Smooth muscle cell (in vitro differentiated cells): ENCODE data around the gene PSMC3IP. TPM values are rescaled to one million over a fixed set of nuclear protein-coding genes. Genes with fewer than 3 reads are reported as not detected.
A peak's percentile ranks its signal among the peaks of the same experiment; 100 is the strongest.

Experiments
- DNase-seq: peaks from one replicate; lab custom pipeline; 2025; ENCODE audit not compliant: unreplicated experiment; lab: John Stamatoyannopoulos, UW
- H2AFZ ChIP-seq: fragments of 200-600 bp; sonication (generic); 2 replicates; pipeline ENCODE4 v1.6.0; 2016; ENCODE audit warnings: antibody characterized with exemption, low read depth, mild to moderate bottlenecking
- H3F3A ChIP-seq: fragments of 200-600 bp; sonication (generic); 2 replicates; pipeline ENCODE4 v1.6.0; 2017; ENCODE audit warnings: antibody characterized with exemption, low read depth
- H3K27ac ChIP-seq: fragments of 200-600 bp; sonication (generic); 2 replicates; pipeline ENCODE4 v1.5.1; 2016; ENCODE audit warnings: low read depth, mild to moderate bottlenecking
- H3K27me3 ChIP-seq: fragments of 200-600 bp; sonication (generic); 2 replicates; pipeline ENCODE4 v1.6.1; 2016; ENCODE audit warnings: low read depth, mild to moderate bottlenecking
- H3K36me3 ChIP-seq: fragments of 200-600 bp; sonication (generic); 2 replicates; pipeline ENCODE4 v1.5.1; 2016; ENCODE audit warnings: low read depth
- H3K4me1 ChIP-seq: fragments of 200-600 bp; sonication (generic); 2 replicates; pipeline ENCODE4 v1.5.1; 2016; ENCODE audit warnings: low read depth
- H3K4me2 ChIP-seq: fragments of 200-600 bp; sonication (generic); 2 replicates; pipeline ENCODE4 v1.6.0; 2016; ENCODE audit warnings: mild to moderate bottlenecking
- H3K4me3 ChIP-seq: fragments of 200-600 bp; sonication (generic); 2 replicates; pipeline ENCODE4 v1.5.1; 2016; ENCODE audit warnings: mild to moderate bottlenecking
- H3K79me2 ChIP-seq: fragments of 200-600 bp; sonication (generic); 2 replicates; pipeline ENCODE4 v1.6.0; 2016; ENCODE audit warnings: low read depth, mild to moderate bottlenecking
- H3K9ac ChIP-seq: fragments of 200-600 bp; sonication (generic); 2 replicates; pipeline ENCODE4 v1.6.0; 2016; ENCODE audit warnings: low read depth
- H3K9me3 ChIP-seq: fragments of 200-600 bp; sonication (generic); replicated peaks from 2 replicates; pipeline ENCODE4 v1.5.1; 2016; ENCODE audit warnings: low read depth
- H4K20me1 ChIP-seq: fragments of 200-600 bp; sonication (generic); 2 replicates; pipeline ENCODE4 v1.6.0; 2016; ENCODE audit warnings: low read depth
- WGBS: methylation state at CpG from one replicate; pipeline ENCODE4 v1.1.7; 2016; ENCODE audit warnings: low lambda C conversion rate; 5-methylcytosine and 5-hydroxymethylcytosine counted together
- polyA plus RNA-seq: library from polyadenylated mRNA; unstranded; fragments of >200 nt; fragmentation: Nextera tagmentation; extraction: Ambion mirVana; gene quantifications from 2 replicates; pipeline ENCODE4 v1.2.1, GENCODE V29; 2016
- total RNA-seq: library from RNA; depleted of rRNA; stranded (reverse); fragments of >200 nt; gene quantifications from 2 replicates; pipeline ENCODE4 v1.2.3, GENCODE V29; 2014
- TF ChIP-seq, protein P1 (sequence below): fragments of 200-600 bp; sonication (generic); IDR thresholded peaks from 2 replicates; pipeline ENCODE4 v1.5.1; 2017; ENCODE audit warnings: borderline replicate concordance, mild to moderate bottlenecking, antibody characterized with exemption; ENCODE audit not compliant: insufficient read depth, poor library complexity, severe bottlenecking

PSMC3IP gene
- total and polyA plus RNA-seq, 2 experiments from 2014 or later: 5.3 to 7.7 TPM

DNA sequence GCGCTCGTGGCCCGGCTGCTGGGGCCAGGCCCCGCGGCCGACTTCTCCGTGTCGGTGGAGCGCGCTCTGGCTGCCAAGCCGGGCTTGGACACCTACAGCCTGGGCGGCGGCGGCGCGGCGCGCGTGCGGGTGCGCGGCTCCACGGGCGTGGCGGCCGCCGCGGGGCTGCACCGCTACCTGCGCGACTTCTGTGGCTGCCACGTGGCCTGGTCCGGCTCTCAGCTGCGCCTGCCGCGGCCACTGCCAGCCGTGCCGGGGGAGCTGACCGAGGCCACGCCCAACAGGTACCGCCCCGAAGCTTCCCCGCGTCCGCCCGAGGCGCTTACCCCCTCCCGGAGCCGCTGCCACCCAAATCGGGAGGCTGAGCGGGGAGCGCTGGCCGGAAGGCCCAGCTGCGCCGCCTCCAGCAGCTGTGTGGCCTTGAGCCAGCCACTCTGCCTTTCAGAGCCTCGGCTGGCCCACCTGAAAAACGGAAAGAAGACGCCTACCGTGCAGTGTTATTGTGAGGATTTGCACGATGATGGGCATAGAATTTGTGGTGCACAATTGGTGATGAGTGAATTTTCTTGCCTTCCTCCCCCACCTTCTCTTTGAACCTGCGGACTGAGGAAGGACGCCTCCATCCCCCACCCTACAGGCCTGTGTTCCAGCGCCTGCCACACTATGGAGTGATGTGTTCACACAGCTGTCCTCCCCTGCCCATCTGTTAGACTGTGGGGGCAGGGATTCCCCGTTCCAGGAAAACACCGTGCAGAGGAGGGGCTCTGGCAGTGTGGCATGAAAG lies 41.0 kb downstream of the PSMC3IP start:
- Histone ChIP-seq H2AFZ (no peak overlapping the region), H3K4me2 (peak overlapping the region; percentile 85), H3K79me2 (peaks cover 5% of the 10 kb centered on the region), H3K27me3 (no peaks in the 10 kb centered on the region), H3K4me1 (no peaks in the 10 kb centered on the region), H4K20me1 (no peaks in the 10 kb centered on the region), H3K27ac (no peak overlapping the region), H3K9me3 (no peaks in the 10 kb centered on the region), H3K36me3 (no peaks in the 10 kb centered on the region), H3K9ac (peak overlapping the region; percentile 26), H3K4me3 (peak overlapping the region; percentile 65), H3F3A (peaks cover 2% of the 10 kb centered on the region)
- WGBS: 3% methylated on average over 53 of the region's 65 CpGs
- peak; percentile 72 for DNase-seq
- TF ChIP-seq, protein P1, sequence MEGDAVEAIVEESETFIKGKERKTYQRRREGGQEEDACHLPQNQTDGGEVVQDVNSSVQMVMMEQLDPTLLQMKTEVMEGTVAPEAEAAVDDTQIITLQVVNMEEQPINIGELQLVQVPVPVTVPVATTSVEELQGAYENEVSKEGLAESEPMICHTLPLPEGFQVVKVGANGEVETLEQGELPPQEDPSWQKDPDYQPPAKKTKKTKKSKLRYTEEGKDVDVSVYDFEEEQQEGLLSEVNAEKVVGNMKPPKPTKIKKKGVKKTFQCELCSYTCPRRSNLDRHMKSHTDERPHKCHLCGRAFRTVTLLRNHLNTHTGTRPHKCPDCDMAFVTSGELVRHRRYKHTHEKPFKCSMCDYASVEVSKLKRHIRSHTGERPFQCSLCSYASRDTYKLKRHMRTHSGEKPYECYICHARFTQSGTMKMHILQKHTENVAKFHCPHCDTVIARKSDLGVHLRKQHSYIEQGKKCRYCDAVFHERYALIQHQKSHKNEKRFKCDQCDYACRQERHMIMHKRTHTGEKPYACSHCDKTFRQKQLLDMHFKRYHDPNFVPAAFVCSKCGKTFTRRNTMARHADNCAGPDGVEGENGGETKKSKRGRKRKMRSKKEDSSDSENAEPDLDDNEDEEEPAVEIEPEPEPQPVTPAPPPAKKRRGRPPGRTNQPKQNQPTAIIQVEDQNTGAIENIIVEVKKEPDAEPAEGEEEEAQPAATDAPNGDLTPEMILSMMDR: no peak

DNA sequence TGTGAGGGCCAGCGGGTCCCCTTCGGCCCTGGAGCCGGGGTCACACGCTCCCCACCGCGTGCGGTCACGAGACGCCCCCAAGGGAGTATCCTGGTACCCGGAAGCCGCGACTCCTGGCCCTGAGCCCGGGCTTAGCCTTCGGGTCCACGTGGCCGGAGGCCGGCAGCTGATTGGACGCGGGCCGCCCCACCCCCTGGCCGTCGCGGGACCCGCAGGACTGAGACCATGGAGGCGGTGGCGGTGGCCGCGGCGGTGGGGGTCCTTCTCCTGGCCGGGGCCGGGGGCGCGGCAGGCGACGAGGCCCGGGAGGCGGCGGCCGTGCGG lies 41.5 kb downstream of the PSMC3IP start, which contains the start of gene NAGLU:
NAGLU (plus strand) TSS at position 194 of the 324 bp plus-strand sequence; CDS start at position 226, 32 bp downstream.
- H3K36me3 ChIP-seq: no peaks in the 10 kb centered on the region
- H3K27ac ChIP-seq: peak within 1 kb of the TSS; percentile 36
- H3K9ac ChIP-seq: peak within 1 kb of the TSS; percentile 26
- no peaks in the 10 kb centered on the region for H3K27me3 ChIP-seq
- WGBS: 2% methylated on average over 22 of the region's 40 CpGs
- H3K4me2 ChIP-seq: peak within 1 kb of the TSS; percentile 85
- H3K4me3 ChIP-seq: peak within 1 kb of the TSS; percentile 65
- no peaks in the 10 kb centered on the region for H4K20me1 ChIP-seq
- TF ChIP-seq, protein P1: no peak
- peaks cover 8% of the 10 kb centered on the region for H3F3A ChIP-seq
- DNase-seq: peak; percentile 73
- H3K79me2 ChIP-seq: peaks cover 5% of the 10 kb centered on the region
- H3K9me3 ChIP-seq: no peaks in the 10 kb centered on the region
- H3K4me1 ChIP-seq: no peaks in the 10 kb centered on the region
- H2AFZ ChIP-seq: peak within 1 kb of the TSS; percentile 69

DNA sequence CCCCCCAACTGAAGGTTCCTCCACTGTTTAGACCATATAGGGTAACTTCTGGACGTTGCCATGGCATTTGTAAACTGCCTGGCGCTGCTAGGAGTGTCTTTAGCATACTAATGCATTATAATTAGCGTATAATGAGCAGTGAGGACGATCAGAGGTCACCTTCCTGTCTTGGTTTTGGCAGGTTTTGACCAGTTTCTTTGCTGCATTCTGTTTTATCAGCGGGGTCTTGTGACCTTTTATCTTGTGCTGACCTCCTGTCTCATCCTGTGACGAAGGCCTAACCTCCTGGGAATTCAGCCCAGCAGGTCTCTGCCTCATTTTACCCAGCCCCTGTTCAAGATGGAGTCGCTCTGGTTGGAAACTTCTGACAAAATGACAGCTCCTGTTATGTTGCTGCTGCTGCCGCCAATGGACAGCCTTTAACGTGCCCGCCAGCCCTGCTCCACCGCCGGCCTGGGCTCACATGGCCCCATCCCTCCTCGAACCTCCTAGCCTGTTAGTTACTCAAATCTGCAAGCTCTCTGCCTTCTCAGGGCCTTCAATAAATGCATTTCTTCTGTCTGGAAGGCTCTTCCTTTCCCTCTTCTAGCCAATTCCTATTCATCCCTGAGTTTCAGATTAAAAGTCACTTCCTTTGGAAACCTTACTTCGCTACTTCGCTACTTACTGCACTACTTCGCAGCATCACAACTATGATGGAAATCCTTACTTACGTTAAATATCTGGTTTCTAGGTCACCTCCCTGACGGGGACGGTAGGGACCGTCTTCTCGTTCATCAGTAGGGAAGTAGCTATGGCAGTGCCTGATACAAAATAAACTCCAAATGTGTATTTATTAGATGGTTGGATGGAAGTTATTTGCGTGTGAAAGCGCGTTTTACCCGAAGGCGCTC lies 42.1 kb downstream of the PSMC3IP start:
- H3K9me3 ChIP-seq: no peaks in the 10 kb centered on the region
- H3K4me3 ChIP-seq: peak overlapping the region; percentile 65
- no peaks in the 10 kb centered on the region for H3K27me3 ChIP-seq
- H4K20me1 ChIP-seq: no peaks in the 10 kb centered on the region
- peak overlapping the region; percentile 69 for H2AFZ ChIP-seq
- peaks cover 5% of the 10 kb centered on the region for H3K79me2 ChIP-seq
- peak overlapping the region; percentile 85 for H3K4me2 ChIP-seq
- WGBS: 56% methylated on average over 26 of the region's 26 CpGs
- no peak for DNase-seq
- no peak overlapping the region for H3K9ac ChIP-seq
- H3F3A ChIP-seq: peaks cover 12% of the 10 kb centered on the region
- H3K27ac ChIP-seq: peak overlapping the region; percentile 36
- H3K4me1 ChIP-seq: no peaks in the 10 kb centered on the region
- TF ChIP-seq, protein P1: no peak
- H3K36me3 ChIP-seq: no peaks in the 10 kb centered on the region
